HG02678 (cell line): ENCODE data around the gene TES.
"Not testable (repeated sequence)": the region's sequence is repeated elsewhere in the genome, so short reads cannot be mapped to it uniquely, and the experiment has no call there.

Source experiments
- ATAC-seq: cut with Tn5 transposase; IDR thresholded peaks from one replicate; pipeline ENCODE4 v1.9.1; 2021; ENCODE audit warnings: mild to moderate bottlenecking, moderate library complexity; ENCODE audit not compliant: unreplicated experiment

TES gene

GRCh38 chr7:116279217-116279616 lies 68.9 kb downstream of the TES start:
- ATAC-seq, result no peak

GRCh38 chr7:116280803-116281202 lies 70.5 kb downstream of the TES start:
- ATAC-seq, result no peak

GRCh38 chr7:116283595-116284204 lies 73.4 kb downstream of the TES start:
- ATAC-seq, result no peak

- ATAC-seq, result no peak
Observed at GRCh38 chr7:116284390-116284789, 74.1 kb downstream of the TES start.

- ATAC-seq, result no peak
Observed at GRCh38 chr7:116285252-116285651, 74.9 kb downstream of the TES start.

- no peak for ATAC-seq
Observed at GRCh38 chr7:116290740-116291139, 80.4 kb downstream of the TES start.

- no peak for ATAC-seq
Observed at GRCh38 chr7:116291937-116292336, 81.6 kb downstream of the TES start.

- ATAC-seq, result no peak
Observed at GRCh38 chr7:116292381-116292780, 82.0 kb downstream of the TES start.

- ATAC-seq, result no peak
Observed at GRCh38 chr7:116293139-116293538, 82.8 kb downstream of the TES start.

- ATAC-seq, result no peak
Observed at GRCh38 chr7:116293633-116294032, 83.3 kb downstream of the TES start.

GRCh38 chr7:116295903-116296302 lies 85.6 kb downstream of the TES start:
- not testable (repeated sequence) for ATAC-seq

GRCh38 chr7:116298055-116298454 lies 87.7 kb downstream of the TES start:
- no peak for ATAC-seq

GRCh38 chr7:116298576-116298975 lies 88.2 kb downstream of the TES start:
- ATAC-seq, result no peak

- no peak for ATAC-seq
Observed at GRCh38 chr7:116305485-116306408, 95.4 kb downstream of the TES start.

- ATAC-seq, result no peak
Observed at GRCh38 chr7:116306409-116307048, 96.2 kb downstream of the TES start.

GRCh38 chr7:116307253-116307652 lies 96.9 kb downstream of the TES start:
- no peak for ATAC-seq
